Measurements from ENCODE around the gene CC2D2B. TPM values are rescaled to one million over a fixed set of nuclear protein-coding genes. Genes with fewer than 3 reads are reported as not detected.

Gene CC2D2B
- total RNA-seq, 3 donors from 2014 or later, result 0.96 to 2.9 (median 2.0) TPM

DNA sequence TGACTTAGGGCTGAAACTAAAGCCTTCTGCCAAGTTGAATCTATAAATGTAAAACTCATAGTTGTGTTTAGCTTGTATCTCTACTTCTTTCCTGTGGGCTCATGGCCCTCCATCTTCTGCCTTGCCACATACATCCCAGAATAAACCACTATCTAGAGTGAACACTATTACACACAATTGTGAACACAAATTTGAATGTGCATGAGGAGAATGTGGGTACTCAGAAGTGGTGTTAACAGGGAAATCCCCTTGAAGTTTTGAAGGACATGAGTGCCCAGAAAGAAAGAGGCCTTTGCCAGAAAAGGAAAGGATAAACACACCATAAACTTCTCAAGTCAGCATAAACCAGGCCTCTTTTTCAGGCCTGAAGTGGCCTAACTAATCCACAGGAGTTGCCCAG, 115.4 kb downstream of the CC2D2B start:
- TF ChIP-seq POLR2AphosphoS5 (IDR thresholded peaks at IDR 0.05) (no peak), POLR2A (IDR thresholded peaks at IDR 0.05) (no peak), CTCF (IDR thresholded peaks at IDR 0.05) (no peak)
- H3K27ac ChIP-seq, result no peak overlapping the region
- H3K4me3 ChIP-seq, result no peak overlapping the region
- H3K36me3 ChIP-seq, result no peaks in the 10 kb centered on the region
- no peak for DNase-seq (ENCODE audit: low spot score in 2 of 2)
- H3K9me3 ChIP-seq, result no peaks in the 10 kb centered on the region
- H3K27me3 ChIP-seq, result no peaks in the 10 kb centered on the region
- no peaks in the 10 kb centered on the region for H3K4me1 ChIP-seq
- intact Hi-C loops (cut with DNase I; ENCODE audit: low total_unique reads), result no loop called here

- Histone ChIP-seq H3K9me3 (no peaks in the 10 kb centered on the region), H3K4me1 (no peaks in the 10 kb centered on the region), H3K27me3 (no peaks in the 10 kb centered on the region), H3K36me3 (no peaks in the 10 kb centered on the region), H3K4me3 (no peak overlapping the region), H3K27ac (no peak overlapping the region)
- TF ChIP-seq POLR2AphosphoS5 (IDR thresholded peaks at IDR 0.05), result no peak
- TF ChIP-seq POLR2A (IDR thresholded peaks at IDR 0.05), result no peak
- no peak for TF ChIP-seq CTCF (IDR thresholded peaks at IDR 0.05)
- intact Hi-C loops (cut with DNase I; ENCODE audit: low total_unique reads), result no loop called here
- no peak for DNase-seq (ENCODE audit: low spot score in 2 of 2)
Observed at GRCh38 chr10:96025566-96025965, 117.8 kb downstream of the CC2D2B start.

GRCh38 chr10:96034625-96035024, 126.8 kb downstream of the CC2D2B start:
- TF ChIP-seq POLR2AphosphoS5 (IDR thresholded peaks at IDR 0.05), result no peak
- no peak for TF ChIP-seq CTCF (IDR thresholded peaks at IDR 0.05)
- TF ChIP-seq POLR2A (IDR thresholded peaks at IDR 0.05), result no peak
- no peaks in the 10 kb centered on the region for H3K36me3 ChIP-seq
- H3K4me1 ChIP-seq, result no peaks in the 10 kb centered on the region
- H3K27ac ChIP-seq, result no peak overlapping the region
- no peak for DNase-seq (ENCODE audit: low spot score in 2 of 2)
- H3K27me3 ChIP-seq, result no peaks in the 10 kb centered on the region
- H3K4me3 ChIP-seq, result no peak overlapping the region
- no peaks in the 10 kb centered on the region for H3K9me3 ChIP-seq
- intact Hi-C loops (cut with DNase I; ENCODE audit: low total_unique reads), result no loop called here

DNA sequence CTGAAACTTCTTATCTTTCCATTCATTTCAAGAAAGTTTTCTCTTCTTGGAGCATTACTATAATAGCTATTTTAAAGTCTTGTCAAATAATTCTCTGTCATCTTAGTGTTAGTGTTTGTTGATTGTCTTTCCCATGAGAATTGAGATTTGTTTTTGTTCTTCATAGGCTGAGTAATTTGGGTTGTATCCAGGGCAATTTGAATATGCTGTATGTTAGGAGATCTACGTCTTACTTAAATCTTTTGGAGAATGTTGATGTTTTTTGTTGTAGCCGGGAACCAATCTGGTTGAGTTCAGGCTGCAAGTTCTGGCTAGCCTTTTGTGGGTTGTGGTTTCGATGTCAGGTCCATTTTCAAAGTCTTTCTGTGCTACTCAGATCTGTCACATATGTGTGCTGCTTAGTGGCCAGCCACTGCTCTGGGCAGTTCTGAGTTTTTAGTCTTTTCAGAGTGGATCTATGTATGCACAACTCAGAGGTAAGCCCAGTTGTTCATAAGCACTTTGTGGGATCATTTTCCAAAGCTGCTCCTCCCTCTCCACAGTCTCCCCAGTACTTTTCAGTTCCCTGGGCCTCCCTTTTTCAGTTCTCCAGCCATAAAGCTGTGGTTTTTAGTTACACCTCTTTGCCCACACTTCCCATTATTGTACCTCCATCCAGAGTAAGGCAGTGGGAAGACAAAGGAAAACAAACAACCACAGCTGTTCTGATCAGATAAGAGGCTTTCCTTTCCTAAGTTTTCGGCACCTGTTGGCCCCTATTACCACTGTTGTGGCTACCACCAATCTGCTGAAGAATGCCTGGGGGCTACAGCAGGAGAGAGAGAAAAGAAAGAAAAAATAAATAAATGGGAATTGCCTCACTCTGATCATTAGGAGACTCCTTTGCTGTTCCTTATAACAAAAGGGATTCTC, 131.0 kb downstream of the CC2D2B start:
- Histone ChIP-seq H3K4me3 (no peak overlapping the region), H3K9me3 (no peaks in the 10 kb centered on the region), H3K36me3 (no peaks in the 10 kb centered on the region), H3K27ac (no peak overlapping the region), H3K27me3 (no peaks in the 10 kb centered on the region), H3K4me1 (no peaks in the 10 kb centered on the region)
- TF ChIP-seq POLR2A (IDR thresholded peaks at IDR 0.05), result no peak
- TF ChIP-seq CTCF (IDR thresholded peaks at IDR 0.05), result no peak
- TF ChIP-seq POLR2AphosphoS5 (IDR thresholded peaks at IDR 0.05), result no peak
- DNase-seq (ENCODE audit: low spot score in 2 of 2), result no peak
- intact Hi-C loops (cut with DNase I; ENCODE audit: low total_unique reads), result no loop called here

DNA sequence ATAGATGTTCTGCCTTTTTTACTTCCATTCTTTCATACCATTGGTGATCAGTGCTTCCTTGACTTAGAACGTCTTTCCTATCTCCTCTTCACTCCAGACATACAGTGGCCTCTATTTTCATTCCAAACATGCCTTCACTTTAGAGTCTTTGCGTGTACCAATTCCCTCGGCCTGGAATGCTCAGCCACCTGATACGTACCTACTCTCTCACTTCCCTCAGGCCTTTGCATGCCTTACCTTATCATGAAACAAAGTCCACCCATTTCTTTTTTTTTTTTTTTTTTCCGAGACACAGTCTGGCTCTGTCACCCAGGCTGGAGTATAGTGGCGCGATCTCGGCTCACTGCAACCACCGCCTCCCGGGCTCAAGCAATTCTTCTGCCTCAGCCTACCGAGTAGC, 133.4 kb downstream of the CC2D2B start:
- H3K27ac ChIP-seq, result no peak overlapping the region

More for the DNA sequence above, 133.4 kb downstream of the CC2D2B start:
- H3K4me1 ChIP-seq, result no peaks in the 10 kb centered on the region
- no peaks in the 10 kb centered on the region for H3K27me3 ChIP-seq
- H3K9me3 ChIP-seq, result no peaks in the 10 kb centered on the region
- no peaks in the 10 kb centered on the region for H3K36me3 ChIP-seq
- DNase-seq (ENCODE audit: low spot score in 2 of 2), result no peak
- no peak for TF ChIP-seq CTCF (IDR thresholded peaks at IDR 0.05)
- intact Hi-C loops (cut with DNase I; ENCODE audit: low total_unique reads), result no loop called here
- H3K4me3 ChIP-seq, result no peak overlapping the region

Measured in breast epithelium (tissue), 4 donors.